ENCODE results near the gene DES. TPM values are rescaled to one million over a fixed set of nuclear protein-coding genes. Genes with fewer than 3 reads are reported as not detected.

Gene DES
- polyA plus RNA-seq, 1 donor from 2014 or later = not detected

- Histone ChIP-seq H3K9ac (ENCODE audit: low read length) (no peak overlapping the region), H3K9me2 (ENCODE audit: insufficient read depth, low read length) (no peaks in the 10 kb centered on the region), H3F3A (ENCODE audit: insufficient read depth, low read length, poor library complexity, severe bottlenecking) (no peaks in the 10 kb centered on the region), H3K4me3 (ENCODE audit: low read length) (no peak overlapping the region), H2AFZ (ENCODE audit: low read depth, low read length) (no peak overlapping the region), H4K20me1 (ENCODE audit: insufficient read depth) (no peaks in the 10 kb centered on the region), H3K27me3 (ENCODE audit: insufficient read depth, low read depth, low read length) (peaks cover 1% of the 10 kb centered on the region), H3K36me3 (ENCODE audit: insufficient read depth, low read length) (peaks cover 6% of the 10 kb centered on the region), H3K4me2 (ENCODE audit: low read length) (no peak overlapping the region), H3K79me2 (replicated peaks; ENCODE audit: insufficient read depth, low read length) (no peaks in the 10 kb centered on the region), H3K9me3 (ENCODE audit: low read length) (no peaks in the 10 kb centered on the region), H3K27ac (ENCODE audit: low read length) (no peak overlapping the region)
- TF ChIP-seq TAF1 (IDR thresholded peaks at IDR 0.05; ENCODE audit: low read depth) (no peak), EP300 (conservative IDR thresholded peaks at IDR 0.05; ENCODE audit: poor library complexity, severe bottlenecking) (no peak), EZH2 (IDR thresholded peaks at IDR 0.05; ENCODE audit: borderline replicate concordance, insufficient read depth, low read length, poor library complexity, severe bottlenecking) (no peak), REST (IDR thresholded peaks at IDR 0.05; ENCODE audit: borderline replicate concordance) (no peak), RAD21 (conservative IDR thresholded peaks at IDR 0.05) (no peak), SMC3 (conservative IDR thresholded peaks at IDR 0.05; ENCODE audit: poor library complexity) (no peak), CTCF (IDR thresholded peaks at IDR 0.05; ENCODE audit: poor library complexity, severe bottlenecking) (no peak), MXI1 (conservative IDR thresholded peaks at IDR 0.05; ENCODE audit: poor library complexity, severe bottlenecking) (no peak), POLR2AphosphoS5 (IDR thresholded peaks at IDR 0.05) (no peak)
These were observed 35.8 kb downstream of the DES start for GRCh38 chr2:219453671-219454590.

GRCh38 chr2:219455581-219455980 lies 37.4 kb downstream of the DES start:
- Histone ChIP-seq H3K27ac (ENCODE audit: low read length) (no peak overlapping the region), H3K9me3 (ENCODE audit: low read length) (no peaks in the 10 kb centered on the region)

More at GRCh38 chr2:219455581-219455980, 37.4 kb downstream of the DES start:
- Histone ChIP-seq H3K9ac (ENCODE audit: low read length) (no peak overlapping the region), H3K27me3 (ENCODE audit: insufficient read depth, low read depth, low read length) (no peaks in the 10 kb centered on the region), H3K4me3 (ENCODE audit: low read length) (no peak overlapping the region), H3K9me2 (ENCODE audit: insufficient read depth, low read length) (no peaks in the 10 kb centered on the region), H3K79me2 (replicated peaks; ENCODE audit: insufficient read depth, low read length) (no peaks in the 10 kb centered on the region), H4K20me1 (ENCODE audit: insufficient read depth) (no peaks in the 10 kb centered on the region), H2AFZ (ENCODE audit: low read depth, low read length) (no peak overlapping the region), H3K36me3 (ENCODE audit: insufficient read depth, low read length) (peaks cover 6% of the 10 kb centered on the region), H3F3A (ENCODE audit: insufficient read depth, low read length, poor library complexity, severe bottlenecking) (no peaks in the 10 kb centered on the region), H3K4me2 (ENCODE audit: low read length) (no peak overlapping the region)
- TF ChIP-seq SMC3 (conservative IDR thresholded peaks at IDR 0.05; ENCODE audit: poor library complexity) (no peak), TAF1 (IDR thresholded peaks at IDR 0.05; ENCODE audit: low read depth) (no peak)
